Smooth muscle cell (in vitro differentiated cells): ENCODE data around the gene CLSTN2. TPM values are rescaled to one million over a fixed set of nuclear protein-coding genes. Genes with fewer than 3 reads are reported as not detected.

Experiments used
- DNase-seq: peaks from one replicate; lab custom pipeline; 2025; ENCODE audit not compliant: unreplicated experiment; lab: John Stamatoyannopoulos, UW
- H2AFZ ChIP-seq: fragments of 200-600 bp; sonication (generic); 2 replicates; pipeline ENCODE4 v1.6.0; 2016; ENCODE audit warnings: antibody characterized with exemption, low read depth, mild to moderate bottlenecking
- H3F3A ChIP-seq: fragments of 200-600 bp; sonication (generic); 2 replicates; pipeline ENCODE4 v1.6.0; 2017; ENCODE audit warnings: antibody characterized with exemption, low read depth
- H3K27ac ChIP-seq: fragments of 200-600 bp; sonication (generic); 2 replicates; pipeline ENCODE4 v1.5.1; 2016; ENCODE audit warnings: low read depth, mild to moderate bottlenecking
- H3K27me3 ChIP-seq: fragments of 200-600 bp; sonication (generic); 2 replicates; pipeline ENCODE4 v1.6.1; 2016; ENCODE audit warnings: low read depth, mild to moderate bottlenecking
- H3K36me3 ChIP-seq: fragments of 200-600 bp; sonication (generic); 2 replicates; pipeline ENCODE4 v1.5.1; 2016; ENCODE audit warnings: low read depth
- H3K4me1 ChIP-seq: fragments of 200-600 bp; sonication (generic); 2 replicates; pipeline ENCODE4 v1.5.1; 2016; ENCODE audit warnings: low read depth
- H3K4me2 ChIP-seq: fragments of 200-600 bp; sonication (generic); 2 replicates; pipeline ENCODE4 v1.6.0; 2016; ENCODE audit warnings: mild to moderate bottlenecking
- H3K4me3 ChIP-seq: fragments of 200-600 bp; sonication (generic); 2 replicates; pipeline ENCODE4 v1.5.1; 2016; ENCODE audit warnings: mild to moderate bottlenecking
- H3K79me2 ChIP-seq: fragments of 200-600 bp; sonication (generic); 2 replicates; pipeline ENCODE4 v1.6.0; 2016; ENCODE audit warnings: low read depth, mild to moderate bottlenecking
- H3K9ac ChIP-seq: fragments of 200-600 bp; sonication (generic); 2 replicates; pipeline ENCODE4 v1.6.0; 2016; ENCODE audit warnings: low read depth
- H3K9me3 ChIP-seq: fragments of 200-600 bp; sonication (generic); replicated peaks from 2 replicates; pipeline ENCODE4 v1.5.1; 2016; ENCODE audit warnings: low read depth
- H4K20me1 ChIP-seq: fragments of 200-600 bp; sonication (generic); 2 replicates; pipeline ENCODE4 v1.6.0; 2016; ENCODE audit warnings: low read depth
- CTCF ChIP-seq: fragments of 200-600 bp; sonication (generic); IDR thresholded peaks from 2 replicates; pipeline ENCODE4 v1.5.1; 2017; ENCODE audit warnings: borderline replicate concordance, mild to moderate bottlenecking, antibody characterized with exemption; ENCODE audit not compliant: insufficient read depth, poor library complexity, severe bottlenecking
- WGBS: methylation state at CpG from one replicate; pipeline ENCODE4 v1.1.7; 2016; ENCODE audit warnings: low lambda C conversion rate; 5-methylcytosine and 5-hydroxymethylcytosine counted together
- polyA plus RNA-seq: library from polyadenylated mRNA; unstranded; fragments of >200 nt; fragmentation: Nextera tagmentation; extraction: Ambion mirVana; gene quantifications from 2 replicates; pipeline ENCODE4 v1.2.1, GENCODE V29; 2016
- total RNA-seq: library from RNA; depleted of rRNA; stranded (reverse); fragments of >200 nt; gene quantifications from 2 replicates; pipeline ENCODE4 v1.2.3, GENCODE V29; 2014

CLSTN2 gene
- total and polyA plus RNA-seq, 2 experiments from 2014 or later, result 0.91 to 1.5 TPM

DNA sequence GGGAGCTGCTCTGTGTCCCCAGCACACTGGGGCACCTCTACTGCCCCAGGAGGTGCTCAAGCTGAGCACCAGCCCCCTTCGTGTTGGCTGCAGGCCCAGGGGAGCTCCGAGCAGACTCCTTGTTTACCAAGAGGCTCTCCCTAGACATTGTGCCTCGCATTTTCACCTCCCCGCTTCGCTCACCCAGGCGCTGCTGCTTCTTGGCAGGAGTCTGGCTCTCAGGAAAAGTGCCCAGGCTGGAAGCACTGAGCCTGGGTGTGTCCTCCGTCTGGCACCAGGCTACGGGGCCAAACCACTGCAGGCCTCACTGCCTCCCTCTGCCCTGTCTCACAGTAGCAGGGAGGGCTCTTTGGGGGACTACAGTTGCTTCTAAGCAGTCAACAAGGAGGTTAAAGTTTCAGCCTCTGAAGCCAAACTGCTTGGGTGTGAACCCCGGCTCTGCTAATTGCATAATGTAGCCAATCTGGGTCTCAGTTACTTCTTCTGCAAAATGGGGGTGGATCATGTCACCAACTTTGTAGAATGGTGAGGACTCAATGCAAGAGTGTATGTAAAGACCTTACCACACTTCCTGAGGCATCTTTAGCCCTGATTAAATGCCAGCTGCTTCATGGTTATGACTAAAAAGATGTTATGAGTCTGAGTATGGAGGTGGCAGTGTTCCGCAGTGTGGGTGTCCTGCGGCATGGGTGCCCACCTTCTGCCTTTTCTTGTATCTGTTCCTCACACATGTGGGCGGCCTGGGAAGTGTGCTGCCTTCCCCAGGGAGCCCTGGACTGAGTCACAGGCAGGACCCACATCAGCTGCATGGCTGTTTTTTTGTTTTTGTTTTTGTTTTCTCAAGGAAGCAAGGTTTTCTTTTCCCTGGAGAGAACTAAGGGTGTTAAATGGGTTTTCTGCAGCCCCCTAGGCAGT is 88.9 kb downstream of the CLSTN2 start:
- Histone ChIP-seq H3K4me2 (no peak overlapping the region), H3K36me3 (no peaks in the 10 kb centered on the region), H3K27me3 (no peaks in the 10 kb centered on the region), H3K79me2 (no peaks in the 10 kb centered on the region), H4K20me1 (no peaks in the 10 kb centered on the region), H3K9me3 (no peaks in the 10 kb centered on the region), H3K4me1 (no peaks in the 10 kb centered on the region), H3K4me3 (no peak overlapping the region), H3F3A (no peaks in the 10 kb centered on the region), H3K27ac (no peak overlapping the region), H2AFZ (no peak overlapping the region), H3K9ac (no peak overlapping the region)
- TF ChIP-seq CTCF, result no peak
- 90% methylated on average over 12 of the region's 12 CpGs for WGBS
- DNase-seq, result no peak

GRCh38 chr3:140031170-140031569 is 96.2 kb downstream of the CLSTN2 start:
- 87% methylated on average over 4 of the region's 4 CpGs for WGBS
- no peak for DNase-seq
- no peaks in the 10 kb centered on the region for H3K27me3 ChIP-seq
- H3K9ac ChIP-seq, result no peak overlapping the region
- no peaks in the 10 kb centered on the region for H3F3A ChIP-seq
- H3K27ac ChIP-seq, result no peak overlapping the region
- peaks cover 2% of the 10 kb centered on the region for H3K4me1 ChIP-seq
- no peak for TF ChIP-seq CTCF
- no peak overlapping the region for H2AFZ ChIP-seq
- H4K20me1 ChIP-seq, result no peaks in the 10 kb centered on the region
- H3K4me3 ChIP-seq, result no peak overlapping the region
- H3K36me3 ChIP-seq, result no peaks in the 10 kb centered on the region
- no peaks in the 10 kb centered on the region for H3K9me3 ChIP-seq
- no peak overlapping the region for H3K4me2 ChIP-seq
- H3K79me2 ChIP-seq, result no peaks in the 10 kb centered on the region

DNA sequence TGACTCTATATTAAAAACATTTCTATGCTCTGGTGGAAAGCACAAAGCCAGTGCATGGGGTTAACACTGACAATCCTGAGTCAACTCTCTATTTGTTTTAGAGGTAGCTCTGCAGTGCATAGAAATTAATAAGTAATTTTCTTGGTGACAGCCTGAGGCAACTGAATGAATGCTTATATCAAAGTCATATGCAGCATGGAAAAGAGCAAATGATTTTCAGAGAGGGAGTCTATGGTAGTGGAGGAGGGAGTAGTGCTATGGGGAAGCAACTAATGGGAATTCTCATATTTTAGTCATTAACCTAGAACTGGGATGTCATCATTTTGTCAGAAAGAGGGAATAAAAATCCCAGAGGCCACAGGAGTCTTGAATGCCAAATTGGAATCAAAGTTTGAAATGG is 99.1 kb downstream of the CLSTN2 start:
- H3F3A ChIP-seq, result no peaks in the 10 kb centered on the region
- no peaks in the 10 kb centered on the region for H3K79me2 ChIP-seq
- no peaks in the 10 kb centered on the region for H3K27me3 ChIP-seq
- H4K20me1 ChIP-seq, result no peaks in the 10 kb centered on the region
- no peak overlapping the region for H3K27ac ChIP-seq
- H2AFZ ChIP-seq, result no peak overlapping the region
- no peaks in the 10 kb centered on the region for H3K9me3 ChIP-seq
- no peaks in the 10 kb centered on the region for H3K36me3 ChIP-seq
- no peak overlapping the region for H3K9ac ChIP-seq
- H3K4me2 ChIP-seq, result no peak overlapping the region
- no peak for TF ChIP-seq CTCF
- DNase-seq, result no peak
- H3K4me3 ChIP-seq, result no peak overlapping the region
- H3K4me1 ChIP-seq, result peaks cover 6% of the 10 kb centered on the region

DNA sequence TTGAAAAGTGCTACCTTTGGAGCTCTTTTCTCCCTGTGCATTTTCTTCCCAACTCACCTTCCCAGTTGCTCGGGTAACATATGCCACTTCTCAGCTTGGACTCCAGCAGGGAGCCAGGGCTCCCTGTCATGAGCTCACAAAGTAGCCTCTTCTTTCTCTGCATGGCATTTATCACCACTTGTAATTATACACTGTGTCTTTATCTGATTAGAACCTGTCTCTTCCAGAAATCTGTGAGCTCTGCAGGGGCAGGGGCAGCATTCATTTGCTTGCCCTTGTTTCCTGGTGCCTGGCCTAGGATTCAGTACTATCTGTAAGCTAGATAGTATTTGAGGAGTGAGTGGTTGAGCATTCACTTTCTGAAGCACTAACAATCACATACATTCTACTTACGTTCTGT is 100.9 kb downstream of the CLSTN2 start:
- Histone ChIP-seq H3K9ac (no peak overlapping the region), H3K4me3 (no peak overlapping the region), H3F3A (no peaks in the 10 kb centered on the region), H3K27me3 (no peaks in the 10 kb centered on the region), H3K4me2 (no peak overlapping the region), H3K36me3 (no peaks in the 10 kb centered on the region), H2AFZ (no peak overlapping the region), H3K4me1 (peaks cover 6% of the 10 kb centered on the region), H3K79me2 (no peaks in the 10 kb centered on the region), H4K20me1 (no peaks in the 10 kb centered on the region), H3K27ac (no peak overlapping the region), H3K9me3 (no peaks in the 10 kb centered on the region)
- WGBS, result 48% methylated on average over 2 of the region's 2 CpGs
- no peak for DNase-seq
- TF ChIP-seq CTCF, result no peak
